GM21786 (cell line): ENCODE measurements around the gene PARD6G.
A peak's percentile ranks its signal among the peaks of the same experiment; 100 is the strongest.
"Not testable (repeated sequence)": the region's sequence is repeated elsewhere in the genome, so short reads cannot be mapped to it uniquely, and the experiment has no call there.

Source experiments
- ATAC-seq: cut with Tn5 transposase; IDR thresholded peaks from one replicate; pipeline ENCODE4 v1.9.1; 2021; ENCODE audit not compliant: unreplicated experiment

The PARD6G gene, protein sequence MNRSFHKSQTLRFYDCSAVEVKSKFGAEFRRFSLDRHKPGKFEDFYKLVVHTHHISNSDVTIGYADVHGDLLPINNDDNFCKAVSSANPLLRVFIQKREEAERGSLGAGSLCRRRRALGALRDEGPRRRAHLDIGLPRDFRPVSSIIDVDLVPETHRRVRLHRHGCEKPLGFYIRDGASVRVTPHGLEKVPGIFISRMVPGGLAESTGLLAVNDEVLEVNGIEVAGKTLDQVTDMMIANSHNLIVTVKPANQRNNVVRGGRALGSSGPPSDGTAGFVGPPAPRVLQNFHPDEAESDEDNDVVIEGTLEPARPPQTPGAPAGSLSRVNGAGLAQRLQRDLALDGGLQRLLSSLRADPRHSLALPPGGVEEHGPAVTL

DNA sequence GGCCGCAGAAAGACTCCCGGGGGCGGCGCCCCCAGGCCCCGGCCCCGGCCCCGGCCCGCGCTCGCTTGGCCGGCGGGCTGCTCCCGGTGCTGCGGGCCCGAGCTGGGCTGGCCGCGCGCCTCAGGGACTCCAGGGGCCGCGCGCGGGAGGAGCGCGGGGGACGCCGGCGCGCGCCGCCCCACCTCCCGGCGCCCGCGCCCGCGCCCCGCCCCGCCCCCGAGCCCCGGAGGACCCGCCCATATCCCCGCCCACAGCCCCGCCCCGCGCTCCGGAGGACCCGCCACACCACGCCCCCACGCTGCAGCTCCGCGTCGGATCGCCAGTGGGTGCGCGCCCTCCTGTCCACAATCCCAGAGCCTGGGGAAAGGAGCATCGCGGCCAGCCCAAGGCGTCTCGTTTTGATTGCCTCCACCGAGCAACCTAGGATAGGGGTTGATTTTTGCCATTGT, at the start of gene PARD6G:
PARD6G (minus strand) TSS at position 122 of the 449 bp plus-strand sequence. CDS start 166 bp downstream, outside the sequence.
- ATAC-seq = peak; percentile 61

- ATAC-seq = not testable (repeated sequence)
Measured at GRCh38 chr18:80262241-80263033, 15.1 kb upstream of the PARD6G start.

DNA sequence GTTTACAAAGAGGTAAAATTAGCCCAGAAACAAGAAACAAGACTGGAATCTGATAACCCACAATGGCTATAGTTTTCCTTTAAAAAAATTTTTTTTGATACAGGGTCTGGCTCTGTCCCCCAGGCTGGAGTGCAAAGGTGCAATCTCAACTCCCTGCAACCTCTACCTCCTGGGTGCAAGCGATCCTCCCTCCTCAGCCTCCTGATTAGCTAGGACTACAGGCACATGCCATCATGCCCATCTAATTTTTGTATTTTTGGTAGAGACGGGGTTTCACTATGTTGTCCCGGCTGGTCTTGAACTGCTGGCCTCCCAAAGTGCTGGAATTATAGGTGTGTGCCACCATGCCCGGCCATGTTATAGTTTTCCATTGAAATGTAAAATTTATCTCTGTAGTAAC, 12.3 kb upstream of the PARD6G start:
- ATAC-seq = no peak

GRCh38 chr18:80258640-80259039, 11.3 kb upstream of the PARD6G start:
- no peak for ATAC-seq

- not testable (repeated sequence) for ATAC-seq
Measured at GRCh38 chr18:80257579-80258543, 10.5 kb upstream of the PARD6G start.

DNA sequence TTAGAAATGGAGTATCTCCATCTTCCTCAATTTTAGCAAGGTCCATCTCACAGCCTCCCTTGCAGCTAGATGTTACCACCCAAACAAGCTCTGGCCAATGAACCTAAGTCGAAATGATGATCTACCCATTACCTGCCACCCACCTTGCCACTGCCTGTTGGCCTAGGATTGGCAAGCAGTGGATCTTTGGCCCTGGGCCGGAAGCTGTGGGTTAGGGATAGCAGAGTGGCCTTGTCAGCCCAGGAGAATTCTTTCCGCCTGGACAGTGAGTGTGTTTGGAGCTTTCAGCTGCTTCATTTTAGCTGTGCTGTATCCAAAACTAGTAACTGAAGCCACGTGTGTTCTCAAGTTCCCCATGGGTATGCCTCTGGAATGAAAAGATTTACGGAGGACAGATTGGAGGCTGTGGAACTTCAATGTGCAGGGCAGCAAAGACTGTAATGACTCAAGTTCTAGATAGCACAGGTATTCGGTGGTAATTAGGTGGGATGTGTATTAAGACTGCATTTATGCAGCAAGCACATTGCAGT, 7.7 kb upstream of the PARD6G start:
- ATAC-seq = no peak

DNA sequence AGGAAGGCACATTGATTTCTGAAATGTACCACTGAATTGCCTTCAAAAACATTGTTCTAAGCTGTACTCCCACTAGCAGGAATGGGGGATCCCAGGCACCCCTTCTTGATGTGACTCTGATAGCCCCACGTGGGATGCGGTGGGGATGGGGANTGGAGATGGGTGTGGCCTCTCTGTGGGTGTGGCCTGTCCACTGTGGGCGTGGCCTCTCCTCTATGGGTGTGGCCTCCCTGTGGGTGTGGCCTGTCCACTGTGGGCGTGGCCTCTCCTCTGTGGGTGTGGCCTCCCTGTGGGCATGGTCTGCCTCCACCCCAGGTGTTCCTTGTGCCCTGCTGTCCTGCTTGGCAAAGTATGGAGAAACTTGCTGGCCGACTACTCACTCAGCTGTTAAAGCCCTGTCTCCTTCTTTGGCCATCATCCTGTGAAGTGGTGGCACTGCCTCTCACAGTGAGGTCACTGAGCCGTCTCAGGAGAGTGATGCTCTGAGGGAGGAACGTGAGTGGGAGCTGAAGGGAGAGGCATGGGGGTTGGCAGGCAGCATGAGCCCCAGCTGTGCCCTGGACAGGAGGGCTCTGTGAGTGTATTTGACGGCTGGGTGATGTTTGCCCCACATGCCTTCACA, 6.7 kb upstream of the PARD6G start:
- ATAC-seq = no peak

DNA sequence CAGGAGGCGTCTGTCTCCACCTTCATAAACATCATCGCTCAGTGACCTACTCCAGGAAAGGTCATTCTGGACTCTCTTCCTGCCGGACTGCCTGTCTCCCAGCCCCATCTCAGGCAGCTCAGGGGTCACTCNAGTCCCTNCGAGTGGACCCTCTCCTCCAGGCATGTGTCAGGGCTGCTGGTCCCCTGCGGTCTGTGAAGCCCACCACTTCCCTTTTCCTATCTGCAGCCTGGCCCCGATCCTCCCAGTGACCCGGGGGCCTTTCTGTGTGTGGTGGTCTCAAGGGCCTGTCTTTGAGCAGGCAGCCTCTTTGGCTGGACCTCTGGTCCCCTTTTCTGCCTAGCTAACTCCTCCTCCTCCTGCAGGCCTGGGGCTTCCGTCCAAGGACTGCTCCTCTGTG, 5.9 kb upstream of the PARD6G start:
- ATAC-seq = no peak

- ATAC-seq = no peak
Measured at GRCh38 chr18:80252136-80252535, 4.8 kb upstream of the PARD6G start.

GRCh38 chr18:80251700-80252099, 4.4 kb upstream of the PARD6G start:
- no peak for ATAC-seq

- ATAC-seq = no peak
Measured at GRCh38 chr18:80250740-80251364, 3.5 kb upstream of the PARD6G start.

DNA sequence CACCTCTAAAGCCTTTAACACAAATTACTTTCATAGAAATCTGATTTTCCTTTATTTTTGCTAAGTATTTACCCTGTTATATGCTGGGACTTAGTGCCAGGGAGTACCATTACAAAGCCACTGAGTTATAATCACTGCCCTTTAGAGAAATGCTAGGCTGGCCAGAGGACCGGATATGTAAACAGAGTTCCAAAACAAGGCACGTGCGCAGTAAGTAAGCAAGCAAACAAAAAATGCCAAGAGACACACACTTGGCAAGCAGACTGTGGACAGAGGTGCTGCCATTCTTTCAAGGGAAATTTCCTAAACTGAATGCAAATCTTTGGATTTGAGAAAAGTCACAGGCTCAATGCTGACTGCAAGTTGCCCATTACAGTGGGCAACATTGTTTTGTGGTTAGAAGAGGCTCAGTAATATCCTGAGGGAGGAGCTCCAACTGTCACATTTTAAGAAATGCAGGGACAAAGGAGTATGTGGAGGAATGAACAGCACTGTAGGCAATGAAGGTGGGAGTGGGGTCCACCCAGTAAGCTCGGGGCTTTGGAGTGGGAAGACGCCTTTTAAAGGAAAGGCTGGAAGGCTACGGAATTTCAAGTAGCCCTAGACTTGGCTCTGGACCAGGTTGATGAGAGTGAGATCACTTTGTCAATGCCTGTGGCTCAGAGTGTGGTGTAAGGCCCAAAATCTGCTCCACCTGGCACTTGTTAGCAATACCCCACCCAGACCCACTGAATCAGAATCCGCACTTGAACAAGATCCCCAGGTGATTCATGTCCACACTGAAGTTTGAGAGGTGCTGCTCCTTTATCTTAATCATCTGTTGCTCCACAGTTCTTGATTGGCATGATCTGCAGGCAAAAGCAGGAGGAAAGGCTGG, 2.1 kb upstream of the PARD6G start:
- no peak for ATAC-seq

- ATAC-seq = peak; percentile 27
Measured at GRCh38 chr18:80246445-80247392, 595 bp downstream of the PARD6G start.

GRCh38 chr18:80245781-80246444, 1.4 kb downstream of the PARD6G start:
- no peak for ATAC-seq

DNA sequence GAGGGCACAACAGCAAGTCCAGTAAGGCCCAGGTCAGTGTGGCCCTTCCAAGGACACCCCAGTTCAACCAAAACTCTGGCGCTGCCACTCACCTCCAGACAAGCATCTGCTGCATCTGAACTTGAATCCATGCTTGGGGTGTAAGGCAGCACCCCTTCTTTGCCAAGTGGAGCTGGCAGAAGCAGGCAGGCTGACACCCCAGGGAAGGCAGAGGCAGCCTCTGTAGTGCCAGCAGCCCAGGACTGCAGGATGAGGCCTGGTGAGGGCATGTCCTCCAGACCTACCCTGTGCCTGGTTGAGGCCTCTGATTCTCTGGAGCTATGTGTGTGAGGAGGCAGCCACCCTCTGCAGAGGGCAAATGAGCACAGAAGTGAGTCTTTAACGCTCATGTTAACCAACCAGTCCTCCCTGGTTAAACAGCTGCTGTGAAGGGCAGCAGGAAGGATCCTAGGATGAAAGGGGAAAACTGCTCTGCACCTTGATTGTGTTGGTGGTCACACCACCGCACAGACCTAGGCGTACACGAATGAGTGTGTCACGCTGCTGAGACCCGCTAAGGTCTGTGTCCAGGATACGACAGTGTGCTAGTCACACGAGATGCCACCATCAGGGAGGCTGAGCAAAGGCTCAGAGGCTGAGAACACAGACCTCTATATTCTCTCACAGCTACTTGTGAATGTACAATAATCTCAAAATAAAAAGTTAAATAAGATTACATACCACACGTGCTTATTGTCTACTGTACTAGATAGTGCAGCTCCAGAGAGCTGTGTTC, 2.2 kb downstream of the PARD6G start:
- no peak for ATAC-seq

- no peak for ATAC-seq
Measured at GRCh38 chr18:80244167-80244566, 3.1 kb downstream of the PARD6G start.
